ENCODE results near the gene LAYN. TPM values are rescaled to one million over a fixed set of nuclear protein-coding genes. Genes with fewer than 3 reads are reported as not detected.

LAYN gene
- total and polyA plus RNA-seq, 9 of the 15 experiments (the other 6 are each of a cell fraction or from before 2014, with no cell fraction given): not detected

GRCh38 chr11:111522426-111522825, 18.1 kb upstream of the LAYN start (continued):
- TF ChIP-seq ZHX1 (conservative IDR thresholded peaks at IDR 0.05; ENCODE audit: low read length) (no peak), EHMT2 (IDR thresholded peaks at IDR 0.05) (no peak), TRIM28 (IDR thresholded peaks at IDR 0.05) (no peak)

GRCh38 chr11:111523343-111523742, 17.2 kb upstream of the LAYN start:
- ATAC-seq: no peak
- ChIA-PET POLR2A (no interaction called here), CTCF (ENCODE audit: low intra/inter-chr PET ratio) (no interaction called here)
- H3K9me1 ChIP-seq (ENCODE audit: control insufficient read depth, insufficient read depth, low read length): no peaks in the 10 kb centered on the region
- no peak overlapping the region for H2AFZ ChIP-seq (ENCODE audit: low read depth, low read length)
- H3K27me3 ChIP-seq (ENCODE audit: control insufficient read depth in 2 of 2, insufficient read depth in 2 of 2, low read length in 2 of 2): peaks cover 8 to 14% of the 10 kb centered on the region in 2 experiments
- intact Hi-C loops (cut with micrococcal nuclease) (no loop called here), in situ Hi-C loops (cut with MboI) (no loop called here)
- WGBS (ENCODE audit: insufficient coverage, low coverage, missing lambda C conversion rate): 0% methylated on average over 2 of the region's 2 CpGs
- DNase-seq (ENCODE audit: extremely low read depth in 1 of 4, low spot score in 3 of 4): no peak
- no peaks in the 10 kb centered on the region for H4K20me1 ChIP-seq (replicated peaks; ENCODE audit: control insufficient read depth, insufficient read depth, low read length)
- no peak overlapping the region for H3K4me2 ChIP-seq (ENCODE audit: insufficient read depth, low read length)
- no peaks in the 10 kb centered on the region for H3K9me3 ChIP-seq (replicated peaks; ENCODE audit: control insufficient read depth, insufficient read depth, low read depth, low read length)
- H3K36me3 ChIP-seq (ENCODE audit: control insufficient read depth, insufficient read depth, low read length): no peaks in the 10 kb centered on the region
- H3K27ac ChIP-seq (ENCODE audit: extremely low read depth, low read depth, low read length): no peak overlapping the region
- H3K79me2 ChIP-seq (ENCODE audit: control insufficient read depth, insufficient read depth, low read length): no peaks in the 10 kb centered on the region
- no peak for FAIRE-seq
- no peak overlapping the region for H3K4me3 ChIP-seq
- no TSS peak for BruUV-seq (replicated peaks)
- no peaks in the 10 kb centered on the region for H3K4me1 ChIP-seq (replicated peaks in 1 of 2; ENCODE audit: control insufficient read depth in 2 of 2, insufficient read depth in 2 of 2, low read length in 2 of 2)
- no peak overlapping the region for H3K9ac ChIP-seq (ENCODE audit: insufficient read depth in 1 of 2, low read depth in 2 of 2, low read length in 2 of 2)
- no peak for TF ChIP-seq ZNF449 (CRISPR knock-in tag; IDR thresholded peaks at IDR 0.05)
- TF ChIP-seq KDM2B (CRISPR knock-in tag; IDR thresholded peaks at IDR 0.05): no peak
- no peak for TF ChIP-seq RFX5 (IDR thresholded peaks at IDR 0.05; ENCODE audit: low read depth, low read length)
- TF ChIP-seq, protein P1, sequence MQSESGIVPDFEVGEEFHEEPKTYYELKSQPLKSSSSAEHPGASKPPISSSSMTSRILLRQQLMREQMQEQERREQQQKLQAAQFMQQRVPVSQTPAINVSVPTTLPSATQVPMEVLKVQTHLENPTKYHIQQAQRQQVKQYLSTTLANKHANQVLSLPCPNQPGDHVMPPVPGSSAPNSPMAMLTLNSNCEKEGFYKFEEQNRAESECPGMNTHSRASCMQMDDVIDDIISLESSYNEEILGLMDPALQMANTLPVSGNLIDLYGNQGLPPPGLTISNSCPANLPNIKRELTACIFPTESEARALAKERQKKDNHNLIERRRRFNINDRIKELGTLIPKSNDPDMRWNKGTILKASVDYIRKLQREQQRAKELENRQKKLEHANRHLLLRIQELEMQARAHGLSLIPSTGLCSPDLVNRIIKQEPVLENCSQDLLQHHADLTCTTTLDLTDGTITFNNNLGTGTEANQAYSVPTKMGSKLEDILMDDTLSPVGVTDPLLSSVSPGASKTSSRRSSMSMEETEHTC (IDR thresholded peaks at IDR 0.05): no peak
- no peak for TF ChIP-seq GATAD2A (IDR thresholded peaks at IDR 0.05)
- no peak for TF ChIP-seq HCFC1 (IDR thresholded peaks at IDR 0.05; ENCODE audit: low read depth, low read length)
- no peak for TF ChIP-seq SPI1 (IDR thresholded peaks at IDR 0.05; ENCODE audit: borderline replicate concordance, low read depth, low read length)
- no peak for TF ChIP-seq RBM22 (IDR thresholded peaks at IDR 0.05; ENCODE audit: low read depth, low read length, poor library complexity, severe bottlenecking)
- no peak for TF ChIP-seq ZBTB7A (IDR thresholded peaks at IDR 0.05; ENCODE audit: borderline replicate concordance, control insufficient read depth, low read depth, low read length)
- TF ChIP-seq PML (IDR thresholded peaks at IDR 0.05; ENCODE audit: low read length): no peak
- no peak for TF ChIP-seq ZNF696 (CRISPR knock-in tag; conservative IDR thresholded peaks at IDR 0.05)
- TF ChIP-seq MAZ (CRISPR knock-in tag; conservative IDR thresholded peaks at IDR 0.05 in 1 of 2, IDR thresholded peaks at IDR 0.05 in 1 of 2): no peak
- TF ChIP-seq TCF15 (CRISPR knock-in tag; IDR thresholded peaks at IDR 0.05): no peak
- TF ChIP-seq EHMT2 (IDR thresholded peaks at IDR 0.05): no peak
- no peak for TF ChIP-seq ZFP36 (IDR thresholded peaks at IDR 0.05; ENCODE audit: low read depth, low read length, partially characterized antibody)
- TF ChIP-seq RBM34 (IDR thresholded peaks at IDR 0.05; ENCODE audit: borderline replicate concordance, insufficient read depth, low read length): no peak

All from K562 (cell line).